ENCODE results near the gene SCN8A.

The SCN8A gene

GRCh38 chr12:51848841-51849735, 258.1 kb downstream of the SCN8A start:
- no peak overlapping the region for H3K27ac ChIP-seq (ENCODE audit: low read length)

GRCh38 chr12:51850081-51850964, 259.3 kb downstream of the SCN8A start:
- H3K4me3 ChIP-seq (ENCODE audit: low read length), result no peak overlapping the region
- no peak for DNase-seq (ENCODE audit: low read depth, low spot score)

More at GRCh38 chr12:51848841-51849735, 258.1 kb downstream of the SCN8A start:
- Histone ChIP-seq H3K27me3 (ENCODE audit: control insufficient read depth, insufficient read depth, low read length) (peaks cover 30% of the 10 kb centered on the region), H3K36me3 (ENCODE audit: control insufficient read depth, insufficient read depth, low read length) (no peaks in the 10 kb centered on the region), H3K9me3 (ENCODE audit: control insufficient read depth, insufficient read depth, low read length) (no peaks in the 10 kb centered on the region), H3K4me3 (ENCODE audit: low read length) (peak overlapping the region; percentile 67; the same call in 1 of the 2 replicates), H3K4me1 (ENCODE audit: control insufficient read depth, insufficient read depth, low read length) (peaks cover 10% of the 10 kb centered on the region)
- no CpG with 5 or more reads among the region's 57 CpGs for WGBS (ENCODE audit: insufficient coverage, insufficient read length)
- DNase-seq (ENCODE audit: low read depth, low spot score), result no peak

GRCh38 chr12:51850965-51851299, 259.9 kb downstream of the SCN8A start:
- no peaks in the 10 kb centered on the region for H3K36me3 ChIP-seq (ENCODE audit: control insufficient read depth, insufficient read depth, low read length)
- WGBS (ENCODE audit: insufficient coverage, insufficient read length), result no CpG with 5 or more reads among the region's 4 CpGs
- no peaks in the 10 kb centered on the region for H3K9me3 ChIP-seq (ENCODE audit: control insufficient read depth, insufficient read depth, low read length)
- H3K4me1 ChIP-seq (ENCODE audit: control insufficient read depth, insufficient read depth, low read length), result peaks cover 5% of the 10 kb centered on the region
- no peak overlapping the region for H3K27ac ChIP-seq (ENCODE audit: low read length)
- H3K4me3 ChIP-seq (ENCODE audit: low read length), result no peak overlapping the region
- H3K27me3 ChIP-seq (ENCODE audit: control insufficient read depth, insufficient read depth, low read length), result peaks cover 30% of the 10 kb centered on the region
- DNase-seq (ENCODE audit: low read depth, low spot score), result no peak

More at GRCh38 chr12:51850081-51850964, 259.3 kb downstream of the SCN8A start:
- no peaks in the 10 kb centered on the region for H3K9me3 ChIP-seq (ENCODE audit: control insufficient read depth, insufficient read depth, low read length)
- WGBS (ENCODE audit: insufficient coverage, insufficient read length), result no CpG with 5 or more reads among the region's 8 CpGs
- peaks cover 8% of the 10 kb centered on the region for H3K4me1 ChIP-seq (ENCODE audit: control insufficient read depth, insufficient read depth, low read length)
- no peak overlapping the region for H3K27ac ChIP-seq (ENCODE audit: low read length)
- H3K36me3 ChIP-seq (ENCODE audit: control insufficient read depth, insufficient read depth, low read length), result no peaks in the 10 kb centered on the region
- peaks cover 30% of the 10 kb centered on the region for H3K27me3 ChIP-seq (ENCODE audit: control insufficient read depth, insufficient read depth, low read length)

- peaks cover 2% of the 10 kb centered on the region; the same call in 1 of the 2 replicates for H3K4me1 ChIP-seq (ENCODE audit: control insufficient read depth, insufficient read depth, low read length)
- no peaks in the 10 kb centered on the region for H3K9me3 ChIP-seq (ENCODE audit: control insufficient read depth, insufficient read depth, low read length)
- H3K27ac ChIP-seq (ENCODE audit: low read length), result no peak overlapping the region
- H3K36me3 ChIP-seq (ENCODE audit: control insufficient read depth, insufficient read depth, low read length), result no peaks in the 10 kb centered on the region
- peaks cover 30% of the 10 kb centered on the region for H3K27me3 ChIP-seq (ENCODE audit: control insufficient read depth, insufficient read depth, low read length)
- DNase-seq (ENCODE audit: low read depth, low spot score), result no peak
- no CpG with 5 or more reads among the region's 8 CpGs for WGBS (ENCODE audit: insufficient coverage, insufficient read length)
- H3K4me3 ChIP-seq (ENCODE audit: low read length), result no peak overlapping the region
Observed at GRCh38 chr12:51851413-51852124, 260.5 kb downstream of the SCN8A start.

GRCh38 chr12:51852404-51853137, 261.5 kb downstream of the SCN8A start:
- Histone ChIP-seq H3K27me3 (ENCODE audit: control insufficient read depth, insufficient read depth, low read length) (peaks cover 30% of the 10 kb centered on the region), H3K36me3 (ENCODE audit: control insufficient read depth, insufficient read depth, low read length) (no peaks in the 10 kb centered on the region), H3K4me3 (ENCODE audit: low read length) (no peak overlapping the region), H3K9me3 (ENCODE audit: control insufficient read depth, insufficient read depth, low read length) (no peaks in the 10 kb centered on the region), H3K4me1 (ENCODE audit: control insufficient read depth, insufficient read depth, low read length) (peaks cover 2% of the 10 kb centered on the region; the same call in 1 of the 2 replicates), H3K27ac (ENCODE audit: low read length) (no peak overlapping the region)
- no CpG with 5 or more reads among the region's 5 CpGs for WGBS (ENCODE audit: insufficient coverage, insufficient read length)
- DNase-seq (ENCODE audit: low read depth, low spot score), result no peak

GRCh38 chr12:51855586-51856428, 264.8 kb downstream of the SCN8A start:
- Histone ChIP-seq H3K9me3 (ENCODE audit: control insufficient read depth, insufficient read depth, low read length) (no peaks in the 10 kb centered on the region), H3K27me3 (ENCODE audit: control insufficient read depth, insufficient read depth, low read length) (peaks cover 17% of the 10 kb centered on the region; the same call in 1 of the 2 replicates), H3K4me1 (ENCODE audit: control insufficient read depth, insufficient read depth, low read length) (no peaks in the 10 kb centered on the region; the same call in 1 of the 2 replicates), H3K36me3 (ENCODE audit: control insufficient read depth, insufficient read depth, low read length) (no peaks in the 10 kb centered on the region), H3K27ac (ENCODE audit: low read length) (no peak overlapping the region), H3K4me3 (ENCODE audit: low read length) (peak overlapping the region; percentile 29; the same call in 1 of the 2 replicates)
- DNase-seq (ENCODE audit: low read depth, low spot score), result no peak
- WGBS (ENCODE audit: insufficient coverage, insufficient read length), result no CpG with 5 or more reads among the region's 21 CpGs

- Histone ChIP-seq H3K27me3 (ENCODE audit: control insufficient read depth, insufficient read depth, low read length) (no peaks in the 10 kb centered on the region; the same call in 1 of the 2 replicates), H3K36me3 (ENCODE audit: control insufficient read depth, insufficient read depth, low read length) (no peaks in the 10 kb centered on the region), H3K4me1 (ENCODE audit: control insufficient read depth, insufficient read depth, low read length) (peaks cover 7% of the 10 kb centered on the region), H3K27ac (ENCODE audit: low read length) (no peak overlapping the region), H3K4me3 (ENCODE audit: low read length) (no peak overlapping the region), H3K9me3 (ENCODE audit: control insufficient read depth, insufficient read depth, low read length) (no peaks in the 10 kb centered on the region)
- DNase-seq (ENCODE audit: low read depth, low spot score), result no peak
- WGBS (ENCODE audit: insufficient coverage, insufficient read length), result no CpG with 5 or more reads among the region's 3 CpGs
Observed at GRCh38 chr12:51860986-51861385, 270.0 kb downstream of the SCN8A start.

Measured in iPS DF 6.9 (cell line).